Fibroblast of mammary gland (primary cell): ENCODE results near the gene BTBD9.

Source experiments
- DNase-seq: peaks from one replicate; pipeline ENCODE4 v3.0.0-alpha.2; 2010; ENCODE audit warnings: low read depth
- H3K4me3 ChIP-seq: 2 replicates; pipeline ENCODE4 v1.5.1; 2011; ENCODE audit warnings: low read depth, mild to moderate bottlenecking, low read length, moderate library complexity; ENCODE audit not compliant: control insufficient read depth
- TF ChIP-seq, protein P1 (sequence below): conservative IDR thresholded peaks from 2 replicates; pipeline ENCODE4 v1.5.1; 2011; ENCODE audit warnings: low read depth, low read length, inconsistent platforms; ENCODE audit not compliant: control insufficient read depth, insufficient read depth

BTBD9 gene

GRCh38 chr6:38495518-38495917, 144.2 kb downstream of the BTBD9 start:
- H3K4me3 ChIP-seq = no peak overlapping the region
- TF ChIP-seq, protein P1, sequence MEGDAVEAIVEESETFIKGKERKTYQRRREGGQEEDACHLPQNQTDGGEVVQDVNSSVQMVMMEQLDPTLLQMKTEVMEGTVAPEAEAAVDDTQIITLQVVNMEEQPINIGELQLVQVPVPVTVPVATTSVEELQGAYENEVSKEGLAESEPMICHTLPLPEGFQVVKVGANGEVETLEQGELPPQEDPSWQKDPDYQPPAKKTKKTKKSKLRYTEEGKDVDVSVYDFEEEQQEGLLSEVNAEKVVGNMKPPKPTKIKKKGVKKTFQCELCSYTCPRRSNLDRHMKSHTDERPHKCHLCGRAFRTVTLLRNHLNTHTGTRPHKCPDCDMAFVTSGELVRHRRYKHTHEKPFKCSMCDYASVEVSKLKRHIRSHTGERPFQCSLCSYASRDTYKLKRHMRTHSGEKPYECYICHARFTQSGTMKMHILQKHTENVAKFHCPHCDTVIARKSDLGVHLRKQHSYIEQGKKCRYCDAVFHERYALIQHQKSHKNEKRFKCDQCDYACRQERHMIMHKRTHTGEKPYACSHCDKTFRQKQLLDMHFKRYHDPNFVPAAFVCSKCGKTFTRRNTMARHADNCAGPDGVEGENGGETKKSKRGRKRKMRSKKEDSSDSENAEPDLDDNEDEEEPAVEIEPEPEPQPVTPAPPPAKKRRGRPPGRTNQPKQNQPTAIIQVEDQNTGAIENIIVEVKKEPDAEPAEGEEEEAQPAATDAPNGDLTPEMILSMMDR = no peak

GRCh38 chr6:38493931-38494547, 145.7 kb downstream of the BTBD9 start:
- DNase-seq = peak; percentile 76

More at GRCh38 chr6:38495518-38495917, 144.2 kb downstream of the BTBD9 start:
- no peak for DNase-seq

GRCh38 chr6:38492031-38492430, 147.7 kb downstream of the BTBD9 start:
- TF ChIP-seq, protein P1 = no peak
- no peak overlapping the region for H3K4me3 ChIP-seq
- DNase-seq = no peak

More at GRCh38 chr6:38493931-38494547, 145.7 kb downstream of the BTBD9 start:
- H3K4me3 ChIP-seq = no peak overlapping the region
- TF ChIP-seq, protein P1 = peak; percentile 79

DNA sequence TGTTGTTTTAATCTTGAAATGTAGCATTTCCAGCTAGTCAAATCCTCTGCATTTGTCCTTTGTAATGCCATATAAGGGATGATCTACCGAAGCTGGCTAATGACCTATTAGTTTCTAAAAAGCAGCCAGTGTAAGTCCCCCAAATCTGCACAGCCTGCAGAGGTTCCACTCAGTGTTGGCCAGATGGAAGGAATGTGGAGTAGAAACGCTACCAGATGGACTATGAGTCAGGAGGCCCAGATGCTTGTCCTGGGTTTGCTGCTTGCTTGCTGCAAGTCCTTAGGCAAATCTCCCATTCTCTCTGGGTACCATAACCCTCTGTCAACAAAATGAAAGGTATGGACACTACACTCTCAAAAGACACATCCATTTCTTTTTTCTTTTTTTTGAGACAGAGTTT, 149.8 kb downstream of the BTBD9 start:
- peak; percentile 82 for DNase-seq
- TF ChIP-seq, protein P1 = no peak
- H3K4me3 ChIP-seq = no peak overlapping the region

GRCh38 chr6:38487423-38487822, 152.3 kb downstream of the BTBD9 start:
- TF ChIP-seq, protein P1 = no peak
- no peak overlapping the region for H3K4me3 ChIP-seq
- no peak for DNase-seq

DNA sequence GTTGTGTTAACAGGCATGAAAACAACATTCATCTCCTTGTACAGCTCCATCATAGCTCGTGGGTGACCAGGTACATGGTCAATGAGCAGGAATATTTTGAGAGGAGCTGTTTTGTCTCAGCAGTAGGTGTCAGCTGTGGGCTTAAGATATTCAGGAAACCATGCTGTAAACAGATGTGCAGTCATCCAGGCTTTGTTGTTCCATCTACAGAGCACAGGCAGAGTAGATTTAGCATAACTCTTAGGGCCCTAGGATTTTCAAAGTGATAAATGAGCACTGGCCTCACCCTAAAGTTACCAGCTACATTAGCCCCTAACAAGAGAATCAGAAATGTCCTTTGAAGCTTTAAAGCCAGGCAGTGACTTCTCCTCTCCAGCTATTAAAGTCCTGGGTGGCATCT, 154.2 kb downstream of the BTBD9 start:
- no peak for DNase-seq
- H3K4me3 ChIP-seq = no peak overlapping the region
- TF ChIP-seq, protein P1 = no peak

- no peak overlapping the region for H3K4me3 ChIP-seq
- DNase-seq = no peak
- TF ChIP-seq, protein P1 = no peak
Observed at GRCh38 chr6:38484656-38485055, 155.1 kb downstream of the BTBD9 start.
